Skeletal muscle satellite cell (primary cell): ENCODE results near the gene PLA2G10.
"Not testable (repeated sequence)": the region's sequence is repeated elsewhere in the genome, so short reads cannot be mapped to it uniquely, and the experiment has no call there.

Experiments used
- H3K27me3 ChIP-seq: 2 replicates; pipeline ENCODE4 v1.7.0; 2013; ENCODE audit warnings: low read length; ENCODE audit not compliant: control insufficient read depth, insufficient read depth
- H3K36me3 ChIP-seq: 2 replicates; pipeline ENCODE4 v1.7.0; 2013; ENCODE audit warnings: mild to moderate bottlenecking, control low read depth, low read length; ENCODE audit not compliant: insufficient read depth
- H3K4me1 ChIP-seq: 2 replicates; pipeline ENCODE4 v1.7.0; 2013; ENCODE audit warnings: low read length; ENCODE audit not compliant: control insufficient read depth, insufficient read depth
- H3K4me2 ChIP-seq: 2 replicates; pipeline ENCODE4 v1.7.0; 2013; ENCODE audit warnings: mild to moderate bottlenecking, low read length
- H3K4me3 ChIP-seq: 2 replicates; pipeline ENCODE4 v1.7.0; 2013; ENCODE audit warnings: low read length
- H3K9ac ChIP-seq: 2 replicates; pipeline ENCODE4 v1.7.0; 2013; ENCODE audit warnings: mild to moderate bottlenecking, low read depth, low read length, moderate library complexity
- H3K9me3 ChIP-seq: replicated peaks from 2 replicates; pipeline ENCODE4 v1.7.0; 2013; ENCODE audit warnings: mild to moderate bottlenecking, control low read depth, low read length

PLA2G10 gene

GRCh38 chr16:14681115-14681514, 13.0 kb downstream of the PLA2G10 start:
- Histone ChIP-seq H3K9me3 (no peaks in the 10 kb centered on the region), H3K36me3 (no peaks in the 10 kb centered on the region), H3K27me3 (peaks cover 2% of the 10 kb centered on the region), H3K4me2 (no peak overlapping the region), H3K4me1 (no peaks in the 10 kb centered on the region), H3K4me3 (no peak overlapping the region), H3K9ac (no peak overlapping the region)

GRCh38 chr16:14680396-14680795, 13.7 kb downstream of the PLA2G10 start:
- not testable (repeated sequence) for H3K27me3 ChIP-seq, H3K4me1 ChIP-seq, H3K9ac ChIP-seq, H3K9me3 ChIP-seq, H3K4me2 ChIP-seq, H3K4me3 ChIP-seq, H3K36me3 ChIP-seq

GRCh38 chr16:14678748-14679497, 15.2 kb downstream of the PLA2G10 start:
- no peak overlapping the region for H3K9ac ChIP-seq
- no peaks in the 10 kb centered on the region for H3K4me1 ChIP-seq

GRCh38 chr16:14677627-14678026, 16.5 kb downstream of the PLA2G10 start:
- peaks cover 2% of the 10 kb centered on the region for H3K27me3 ChIP-seq
- no peak overlapping the region for H3K4me3 ChIP-seq
- H3K36me3 ChIP-seq: no peaks in the 10 kb centered on the region
- no peak overlapping the region for H3K9ac ChIP-seq
- H3K9me3 ChIP-seq: no peaks in the 10 kb centered on the region
- H3K4me2 ChIP-seq: no peak overlapping the region
- no peaks in the 10 kb centered on the region for H3K4me1 ChIP-seq

More at GRCh38 chr16:14678748-14679497, 15.2 kb downstream of the PLA2G10 start:
- Histone ChIP-seq H3K27me3 (peaks cover 2% of the 10 kb centered on the region), H3K36me3 (no peaks in the 10 kb centered on the region), H3K9me3 (no peaks in the 10 kb centered on the region), H3K4me3 (no peak overlapping the region), H3K4me2 (no peak overlapping the region)

- Histone ChIP-seq H3K9ac (no peak overlapping the region), H3K4me2 (no peak overlapping the region), H3K36me3 (no peaks in the 10 kb centered on the region), H3K4me1 (no peaks in the 10 kb centered on the region), H3K4me3 (no peak overlapping the region), H3K27me3 (peaks cover 2% of the 10 kb centered on the region), H3K9me3 (no peaks in the 10 kb centered on the region)
These were observed 17.5 kb downstream of the PLA2G10 start for GRCh38 chr16:14676633-14677032.

GRCh38 chr16:14672403-14672971, 21.6 kb downstream of the PLA2G10 start:
- no peak overlapping the region for H3K4me3 ChIP-seq
- H3K36me3 ChIP-seq: peaks cover 14% of the 10 kb centered on the region
- H3K9ac ChIP-seq: no peak overlapping the region

GRCh38 chr16:14669776-14670175, 24.3 kb downstream of the PLA2G10 start:
- Histone ChIP-seq H3K9ac (no peak overlapping the region), H3K36me3 (peaks cover 37% of the 10 kb centered on the region)

More at GRCh38 chr16:14672403-14672971, 21.6 kb downstream of the PLA2G10 start:
- Histone ChIP-seq H3K4me1 (no peaks in the 10 kb centered on the region), H3K27me3 (no peaks in the 10 kb centered on the region), H3K9me3 (no peaks in the 10 kb centered on the region), H3K4me2 (no peak overlapping the region)

GRCh38 chr16:14668556-14669223, 25.4 kb downstream of the PLA2G10 start:
- Histone ChIP-seq H3K9me3 (no peaks in the 10 kb centered on the region), H3K4me3 (no peak overlapping the region), H3K36me3 (peaks cover 45% of the 10 kb centered on the region), H3K27me3 (no peaks in the 10 kb centered on the region), H3K9ac (no peak overlapping the region), H3K4me1 (no peaks in the 10 kb centered on the region), H3K4me2 (no peak overlapping the region)

More at GRCh38 chr16:14669776-14670175, 24.3 kb downstream of the PLA2G10 start:
- H3K4me2 ChIP-seq: no peak overlapping the region
- no peaks in the 10 kb centered on the region for H3K4me1 ChIP-seq
- no peaks in the 10 kb centered on the region for H3K27me3 ChIP-seq
- H3K9me3 ChIP-seq: no peaks in the 10 kb centered on the region
- no peak overlapping the region for H3K4me3 ChIP-seq

GRCh38 chr16:14667347-14668266, 26.5 kb downstream of the PLA2G10 start:
- H3K4me1 ChIP-seq: no peaks in the 10 kb centered on the region
- H3K4me3 ChIP-seq: no peak overlapping the region
- H3K27me3 ChIP-seq: no peaks in the 10 kb centered on the region
- peaks cover 50% of the 10 kb centered on the region for H3K36me3 ChIP-seq
- no peaks in the 10 kb centered on the region for H3K9me3 ChIP-seq
- no peak overlapping the region for H3K4me2 ChIP-seq
- H3K9ac ChIP-seq: no peak overlapping the region

GRCh38 chr16:14658063-14658462, 36.0 kb downstream of the PLA2G10 start:
- Histone ChIP-seq H3K4me3 (no peak overlapping the region), H3K27me3 (no peaks in the 10 kb centered on the region), H3K36me3 (peaks cover 38% of the 10 kb centered on the region), H3K9ac (no peak overlapping the region), H3K9me3 (no peaks in the 10 kb centered on the region), H3K4me2 (no peak overlapping the region), H3K4me1 (no peaks in the 10 kb centered on the region)

- Histone ChIP-seq H3K4me2 (no peak overlapping the region), H3K4me3 (no peak overlapping the region), H3K36me3 (peaks cover 61% of the 10 kb centered on the region), H3K4me1 (no peaks in the 10 kb centered on the region), H3K9me3 (no peaks in the 10 kb centered on the region), H3K9ac (no peak overlapping the region), H3K27me3 (no peaks in the 10 kb centered on the region)
These were observed 41.4 kb downstream of the PLA2G10 start for GRCh38 chr16:14652726-14653125.
